Breast epithelium (tissue), 3 donors: ENCODE data around the gene PHKB.

Source experiments
- CTCF ChIP-seq, 3 donors: fragments of 450-650 bp; IDR thresholded peaks; one replicate each; pipeline ENCODE4 v1.5.1; 2016 to 2017; ENCODE audit warnings: antibody characterized with exemption in 3 of 3, mild to moderate bottlenecking in 3 of 3, moderate library complexity in 3 of 3
- POLR2A ChIP-seq: fragments of 450-650 bp; IDR thresholded peaks from one replicate; pipeline ENCODE4 v1.6.1; 2016; ENCODE audit warnings: antibody characterized with exemption, mild to moderate bottlenecking, moderate library complexity
- POLR2AphosphoS5 ChIP-seq, 3 donors: sonication (generic); formaldehyde crosslinking; IDR thresholded peaks; one replicate each; pipeline ENCODE4 v1.6.1; 2017; ENCODE audit warnings: antibody characterized with exemption in 3 of 3

GRCh38 chr16:47622451-47623176 lies 161.5 kb downstream of the PHKB start:
- TF ChIP-seq POLR2A: no peak
- no peak for TF ChIP-seq CTCF (IDR thresholded peaks at IDR 0.05)
- no peak for TF ChIP-seq POLR2AphosphoS5 (IDR thresholded peaks at IDR 0.05)
